T-cell (primary cell): ENCODE data around the gene CTDP1. TPM values are rescaled to one million over a fixed set of nuclear protein-coding genes. Genes with fewer than 3 reads are reported as not detected.

Source experiments
- ATAC-seq, 4 experiments: fragments of 200-7000 bp in 3 of 4; fragments of 150-1000 bp in 1 of 4; cut with Tn5 transposase; replicated peaks in 1 of 4; 1 replicate in 3 of 4; 2 replicates in 1 of 4; pipeline ENCODE4 v1.10.0; 2021; ENCODE audit warnings: moderate library complexity in 3 of 4, mild to moderate bottlenecking in 2 of 4, moderate number of reproducible peaks in 1 of 4
- CTCF ChIA-PET, 2 donors: fragments of 300-600 bp; sonication (Branson Sonifier 250); formaldehyde crosslinking; loops; one replicate each; lab custom pipeline; 2022; ENCODE audit warnings: antibody characterized with exemption in 2 of 2; lab: Charles Lee
- POLR2A ChIA-PET, 2 donors: fragments of 300-600 bp; sonication (Branson Sonifier 250); formaldehyde crosslinking; loops; one replicate each; lab custom pipeline; 2022; ENCODE audit warnings: antibody characterized with exemption in 2 of 2; lab: Charles Lee
- DNase-seq, 35 experiments: peaks; one replicate each; pipeline versions ENCODE4 v3.0.0 to v3.0.0-alpha.2; 2013 to 2023
- H3K27ac ChIP-seq: one replicate; pipeline ENCODE4 v1.5.1; 2013; ENCODE audit warnings: low read length
- H3K27me3 ChIP-seq, 2 experiments: replicated peaks in 1 of 2; 1 replicate in 1 of 2; 2 replicates in 1 of 2; pipeline versions ENCODE4 v1.6.1 to v1.7.0; 2013; ENCODE audit warnings: low read length in 1 of 2, mixed read lengths in 1 of 2; ENCODE audit not compliant: control insufficient read depth in 2 of 2, insufficient read depth in 2 of 2; ENCODE audit errors: extremely low read depth in 1 of 2
- H3K36me3 ChIP-seq, 2 donors: 1 replicate in 1 of 2; 2 replicates in 1 of 2; pipeline versions ENCODE4 v1.6.1 to v1.7.0; 2013; ENCODE audit warnings: low read length in 1 of 2; ENCODE audit not compliant: control insufficient read depth in 2 of 2, insufficient read depth in 1 of 2; ENCODE audit errors: extremely low read depth in 1 of 2
- H3K4me1 ChIP-seq, 2 experiments: 1 replicate in 1 of 2; 2 replicates in 1 of 2; pipeline versions ENCODE4 v1.6.1 to v1.7.0; 2013; ENCODE audit warnings: low read length in 2 of 2, mixed read lengths in 1 of 2; ENCODE audit not compliant: insufficient read depth in 2 of 2, control insufficient read depth in 1 of 2; ENCODE audit errors: extremely low read depth in 1 of 2
- H3K4me3 ChIP-seq, 2 donors: 1 replicate in 1 of 2; 2 replicates in 1 of 2; pipeline versions ENCODE4 v1.5.1 to v1.7.0; 2013; ENCODE audit warnings: mild to moderate bottlenecking in 2 of 2, low read length in 1 of 2, moderate library complexity in 1 of 2; ENCODE audit not compliant: control insufficient read depth in 1 of 2; ENCODE audit errors: extremely low read depth in 1 of 2
- H3K9me3 ChIP-seq: 2 replicates; pipeline ENCODE4 v1.7.0; 2013
- H3K27ac Mint-ChIP-seq, 2 donors: one replicate each; pipeline ENCODE4 v1.8.0; 2020 to 2021; ENCODE audit warnings: mild to moderate bottlenecking in 2 of 2, mixed read lengths in 2 of 2
- H3K27me3 Mint-ChIP-seq, 2 donors: one replicate each; pipeline ENCODE4 v1.8.0; 2021 to 2022; ENCODE audit warnings: mixed read lengths in 2 of 2
- H3K36me3 Mint-ChIP-seq: one replicate; pipeline ENCODE4 v1.8.0; 2021; ENCODE audit warnings: mixed read lengths
- H3K4me1 Mint-ChIP-seq, 3 donors: one replicate each; pipeline ENCODE4 v1.8.0; 2020 to 2022; ENCODE audit warnings: mixed read lengths in 3 of 3, mild to moderate bottlenecking in 1 of 3
- H3K4me3 Mint-ChIP-seq, 3 donors: one replicate each; pipeline ENCODE4 v1.8.0; 2020 to 2022; ENCODE audit warnings: mild to moderate bottlenecking in 3 of 3, mixed read lengths in 3 of 3, moderate library complexity in 3 of 3
- H3K9me3 Mint-ChIP-seq, 3 donors: one replicate each; pipeline ENCODE4 v1.8.0; 2020 to 2022; ENCODE audit warnings: mixed read lengths in 3 of 3
- WGBS: methylation state at CpG from one replicate; pipeline ENCODE4 v1.1.5; 2013; ENCODE audit warnings: missing lambda C conversion rate; ENCODE audit not compliant: insufficient coverage; 5-methylcytosine and 5-hydroxymethylcytosine counted together
- total RNA-seq, 35 experiments: library from RNA in 6 of 35; stranded (reverse) in 6 of 35; fragments of 120-200 nt in 1 of 35; gene quantifications; one replicate each; pipeline versions ENCODE4 v1.2.1 to v1.2.4 and lab custom pipeline; 2013 to 2026

Gene CTDP1
- total RNA-seq, 5 donors from 2014 or later (not counting 1 experiment from before 2014, with no cell fraction given), result 46.3 to 78.0 (median 49.4) TPM

- Histone ChIP-seq H3K27ac (no peak overlapping the region), H3K4me3 (no peak overlapping the region), H3K27me3 (no peaks in the 10 kb centered on the region), H3K36me3 (peaks cover 0 to 2% of the 10 kb centered on the region in 2 donors), H3K4me1 (no peaks in the 10 kb centered on the region), H3K9me3 (no peaks in the 10 kb centered on the region)
- Mint-ChIP-seq H3K27ac (no peak overlapping the region), H3K4me1 (peaks cover 4 to 13% (median 12%) of the 10 kb centered on the region in 3 donors), H3K4me3 (no peak overlapping the region), H3K9me3 (peaks cover 0 to 4% (median 3%) of the 10 kb centered on the region in 3 donors), H3K36me3 (peaks cover 12% of the 10 kb centered on the region), H3K27me3 (no peaks in the 10 kb centered on the region)
- ATAC-seq (no peak), DNase-seq (no peak)
- ChIA-PET POLR2A (no interaction called here), CTCF (no interaction called here)
- WGBS, result 94% methylated on average over 15 of the region's 19 CpGs
Measured at GRCh38 chr18:79672490-79673276, 6.9 kb upstream of the CTDP1 start.

- H3K27ac ChIP-seq, result no peak overlapping the region
- peak overlapping the region in 2 of 3 donors; percentile 93 for H3K4me3 Mint-ChIP-seq
- ChIA-PET CTCF (interaction anchor here in 1 of 2 donors (0.6 kb wide), 1 partner anchor 153 kb away, joined by 3 read pairs; no protein-coding TSS in a partner anchor), POLR2A (no interaction called here)
- no peaks in the 10 kb centered on the region for H3K27me3 Mint-ChIP-seq
- ATAC-seq, result no peak
- no peaks in the 10 kb centered on the region for H3K9me3 ChIP-seq
- H3K27me3 ChIP-seq, result no peaks in the 10 kb centered on the region
- H3K4me1 ChIP-seq, result peaks cover 17 to 33% of the 10 kb centered on the region in 2 experiments
- no peak for DNase-seq
- H3K27ac Mint-ChIP-seq, result no peak overlapping the region
- WGBS, result 100% methylated on average over 1 of the region's 6 CpGs
- H3K4me3 ChIP-seq, result no peak overlapping the region
- H3K36me3 ChIP-seq, result peaks cover 0 to 5% of the 10 kb centered on the region in 2 donors
- H3K36me3 Mint-ChIP-seq, result peaks cover 12% of the 10 kb centered on the region
- peaks cover 0 to 4% (median 0%) of the 10 kb centered on the region in 3 donors for H3K9me3 Mint-ChIP-seq
- peaks cover 32 to 44% (median 44%) of the 10 kb centered on the region in 3 donors for H3K4me1 Mint-ChIP-seq
Measured at GRCh38 chr18:79677221-79677620, 2.4 kb upstream of the CTDP1 start.

GRCh38 chr18:79677840-79678239, 1.8 kb upstream of the CTDP1 start:
- CTCF ChIA-PET, result no interaction called here
- H3K4me3 ChIP-seq, result no peak overlapping the region
- DNase-seq (no peak), ATAC-seq (no peak)
- Mint-ChIP-seq H3K27ac (peak overlapping the region; percentile 99), H3K27me3 (no peaks in the 10 kb centered on the region), H3K9me3 (peaks cover 0 to 4% (median 0%) of the 10 kb centered on the region in 3 donors), H3K4me1 (peaks cover 38 to 50% (median 50%) of the 10 kb centered on the region in 3 donors), H3K36me3 (peaks cover 12% of the 10 kb centered on the region), H3K4me3 (peak overlapping the region; percentile 93 to 97 (median 93))
- WGBS, result 95% methylated on average over 4 of the region's 9 CpGs
- H3K27ac ChIP-seq, result peak overlapping the region; percentile 99
- H3K9me3 ChIP-seq, result no peaks in the 10 kb centered on the region
- POLR2A ChIA-PET, result no interaction called here
- peaks cover 0 to 5% of the 10 kb centered on the region in 2 donors for H3K36me3 ChIP-seq
- peaks cover 17 to 39% of the 10 kb centered on the region in 2 experiments for H3K4me1 ChIP-seq
- no peaks in the 10 kb centered on the region for H3K27me3 ChIP-seq

- Histone ChIP-seq H3K4me1 (peaks cover 17 to 49% of the 10 kb centered on the region in 2 experiments), H3K27me3 (no peaks in the 10 kb centered on the region), H3K27ac (peak overlapping the region; percentile 99), H3K9me3 (no peaks in the 10 kb centered on the region), H3K36me3 (peaks cover 0 to 7% of the 10 kb centered on the region in 2 donors), H3K4me3 (peak overlapping the region; percentile 68 to 99)
- DNase-seq (peak; percentile 93 to 100 (median 99)), ATAC-seq (peak; percentile 88 to 91 (median 90))
- Mint-ChIP-seq H3K36me3 (peaks cover 13% of the 10 kb centered on the region), H3K27ac (peak overlapping the region; percentile 99), H3K27me3 (no peaks in the 10 kb centered on the region), H3K9me3 (peaks cover 0 to 4% (median 0%) of the 10 kb centered on the region in 3 donors), H3K4me1 (peaks cover 49 to 61% (median 60%) of the 10 kb centered on the region in 3 donors), H3K4me3 (peak overlapping the region; percentile 93 to 97 (median 93))
- ChIA-PET POLR2A (interaction anchor here in 1 of 2 donors (0.6 kb wide), 1 partner anchor 281 kb away, joined by 3 read pairs; no protein-coding TSS in a partner anchor), CTCF (interaction anchor here in 1 of 2 donors (0.5 to 0.6 kb wide), 2 partner anchors 286 to 328 kb away, joined by 3 to 9 read pairs; no protein-coding TSS in a partner anchor)
- 1% methylated on average over 76 of the region's 77 CpGs for WGBS
Measured at GRCh38 chr18:79678665-79679551, 695 bp upstream of the CTDP1 start.

- H3K9me3 ChIP-seq, result no peaks in the 10 kb centered on the region
- POLR2A ChIA-PET, result interaction anchor here in 1 of 2 donors (1.4 kb wide), 1 partner anchor 15 kb away, joined by 3 read pairs; no protein-coding TSS in a partner anchor
- H3K9me3 Mint-ChIP-seq, result peaks cover 0 to 4% (median 0%) of the 10 kb centered on the region in 3 donors
- no peaks in the 10 kb centered on the region for H3K27me3 ChIP-seq
- ATAC-seq, result no peak
- H3K4me3 ChIP-seq, result peak overlapping the region; percentile 68 to 71
- peaks cover 0 to 11% of the 10 kb centered on the region in 2 donors for H3K36me3 ChIP-seq
- no peaks in the 10 kb centered on the region for H3K27me3 Mint-ChIP-seq
- DNase-seq, result peak in 27 of 35 experiments; percentile 19 to 64 (median 39)
- H3K27ac Mint-ChIP-seq, result peak overlapping the region; percentile 75 to 86
- peaks cover 63 to 74% (median 74%) of the 10 kb centered on the region in 3 donors for H3K4me1 Mint-ChIP-seq
- H3K36me3 Mint-ChIP-seq, result peaks cover 8% of the 10 kb centered on the region
- H3K4me1 ChIP-seq, result peaks cover 19 to 63% of the 10 kb centered on the region in 2 experiments
- H3K27ac ChIP-seq, result peak overlapping the region; percentile 45
- 4% methylated on average over 22 of the region's 54 CpGs for WGBS
- peak overlapping the region; percentile 85 to 93 (median 85) for H3K4me3 Mint-ChIP-seq
- CTCF ChIA-PET, result interaction anchor here in 1 of 2 donors (0.6 kb wide), 1 partner anchor 209 kb away, joined by 3 read pairs; no protein-coding TSS in a partner anchor
Measured at GRCh38 chr18:79680100-79680879, 687 bp downstream of the CTDP1 start.
